ENCODE measurements around the gene PNLIPRP3.

Gene PNLIPRP3

DNA sequence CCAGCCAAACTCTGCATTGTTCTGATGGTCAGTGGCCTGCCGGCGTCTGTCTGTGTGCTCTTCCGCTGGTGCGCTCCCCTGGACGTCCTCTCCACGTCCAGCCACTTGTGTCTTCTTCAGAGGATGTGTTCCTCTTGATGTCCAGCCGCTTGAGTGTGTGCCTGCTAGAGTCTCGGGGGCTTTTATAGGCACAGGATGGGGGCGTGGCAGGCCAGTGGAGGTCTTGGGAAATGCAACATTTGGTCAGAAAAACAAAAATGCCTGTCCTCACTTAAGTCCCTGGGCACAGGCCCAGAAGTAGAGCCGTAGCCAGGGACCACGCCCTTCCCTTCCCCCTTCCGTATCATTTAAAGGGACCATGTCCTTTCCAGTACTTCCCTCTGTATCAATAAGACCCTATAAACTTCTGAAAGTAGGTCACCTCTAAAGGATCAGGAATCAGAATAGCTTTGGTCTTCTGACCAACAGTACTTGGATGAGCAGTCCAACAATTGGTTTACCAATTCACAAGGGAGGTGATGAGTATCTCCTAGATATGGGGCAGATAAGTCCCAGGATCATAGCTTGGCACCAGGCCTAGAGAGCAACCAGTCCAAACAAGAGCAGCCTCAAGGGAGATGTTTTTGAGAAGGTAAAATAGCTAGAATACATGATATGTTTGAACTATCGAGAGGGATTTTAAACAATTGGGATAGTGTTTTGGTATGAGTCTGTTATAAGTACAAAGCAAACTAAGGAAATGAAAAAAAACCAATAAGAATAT lies 32.2 kb upstream of the PNLIPRP3 start (continued):
- no peak for TF ChIP-seq PATZ1 (CRISPR knock-in tag; IDR thresholded peaks at IDR 0.05; ENCODE audit: borderline replicate concordance)
- no peak for TF ChIP-seq ARNTL (CRISPR knock-in tag; IDR thresholded peaks at IDR 0.05; ENCODE audit: borderline replicate concordance, low read depth)

GRCh38 chr10:116398224-116398623 lies 29.4 kb upstream of the PNLIPRP3 start:
- no peak for ATAC-seq
- no peak for TF ChIP-seq GLIS3 (CRISPR knock-in tag; IDR thresholded peaks at IDR 0.05)
- TF ChIP-seq, protein P1, sequence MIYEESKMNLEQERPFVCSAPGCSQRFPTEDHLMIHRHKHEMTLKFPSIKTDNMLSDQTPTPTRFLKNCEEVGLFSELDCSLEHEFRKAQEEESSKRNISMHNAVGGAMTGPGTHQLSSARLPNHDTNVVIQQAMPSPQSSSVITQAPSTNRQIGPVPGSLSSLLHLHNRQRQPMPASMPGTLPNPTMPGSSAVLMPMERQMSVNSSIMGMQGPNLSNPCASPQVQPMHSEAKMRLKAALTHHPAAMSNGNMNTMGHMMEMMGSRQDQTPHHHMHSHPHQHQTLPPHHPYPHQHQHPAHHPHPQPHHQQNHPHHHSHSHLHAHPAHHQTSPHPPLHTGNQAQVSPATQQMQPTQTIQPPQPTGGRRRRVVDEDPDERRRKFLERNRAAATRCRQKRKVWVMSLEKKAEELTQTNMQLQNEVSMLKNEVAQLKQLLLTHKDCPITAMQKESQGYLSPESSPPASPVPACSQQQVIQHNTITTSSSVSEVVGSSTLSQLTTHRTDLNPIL (CRISPR knock-in tag; IDR thresholded peaks at IDR 0.05; ENCODE audit: low read depth) = no peak
- TF ChIP-seq ZFP30 (CRISPR knock-in tag; IDR thresholded peaks at IDR 0.05) = no peak
- TF ChIP-seq RARB (CRISPR knock-in tag; IDR thresholded peaks at IDR 0.05) = no peak
- no peak for TF ChIP-seq BACH2 (CRISPR knock-in tag; IDR thresholded peaks at IDR 0.05; ENCODE audit: borderline replicate concordance)
- TF ChIP-seq TOX (CRISPR knock-in tag; IDR thresholded peaks at IDR 0.05; ENCODE audit: borderline replicate concordance) = no peak
- no peak for TF ChIP-seq ARNTL (CRISPR knock-in tag; IDR thresholded peaks at IDR 0.05; ENCODE audit: borderline replicate concordance, low read depth)
- TF ChIP-seq CSDC2 (CRISPR knock-in tag; IDR thresholded peaks at IDR 0.05) = no peak
- TF ChIP-seq, protein P2, sequence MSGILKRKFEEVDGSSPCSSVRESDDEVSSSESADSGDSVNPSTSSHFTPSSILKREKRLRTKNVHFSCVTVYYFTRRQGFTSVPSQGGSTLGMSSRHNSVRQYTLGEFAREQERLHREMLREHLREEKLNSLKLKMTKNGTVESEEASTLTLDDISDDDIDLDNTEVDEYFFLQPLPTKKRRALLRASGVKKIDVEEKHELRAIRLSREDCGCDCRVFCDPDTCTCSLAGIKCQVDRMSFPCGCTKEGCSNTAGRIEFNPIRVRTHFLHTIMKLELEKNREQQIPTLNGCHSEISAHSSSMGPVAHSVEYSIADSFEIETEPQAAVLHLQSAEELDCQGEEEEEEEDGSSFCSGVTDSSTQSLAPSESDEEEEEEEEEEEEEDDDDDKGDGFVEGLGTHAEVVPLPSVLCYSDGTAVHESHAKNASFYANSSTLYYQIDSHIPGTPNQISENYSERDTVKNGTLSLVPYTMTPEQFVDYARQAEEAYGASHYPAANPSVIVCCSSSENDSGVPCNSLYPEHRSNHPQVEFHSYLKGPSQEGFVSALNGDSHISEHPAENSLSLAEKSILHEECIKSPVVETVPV (CRISPR knock-in tag; IDR thresholded peaks at IDR 0.05) = no peak
- TF ChIP-seq ESRRG (CRISPR knock-in tag; IDR thresholded peaks at IDR 0.05) = no peak
- TF ChIP-seq PATZ1 (CRISPR knock-in tag; IDR thresholded peaks at IDR 0.05; ENCODE audit: borderline replicate concordance) = no peak
- TF ChIP-seq, protein P3, sequence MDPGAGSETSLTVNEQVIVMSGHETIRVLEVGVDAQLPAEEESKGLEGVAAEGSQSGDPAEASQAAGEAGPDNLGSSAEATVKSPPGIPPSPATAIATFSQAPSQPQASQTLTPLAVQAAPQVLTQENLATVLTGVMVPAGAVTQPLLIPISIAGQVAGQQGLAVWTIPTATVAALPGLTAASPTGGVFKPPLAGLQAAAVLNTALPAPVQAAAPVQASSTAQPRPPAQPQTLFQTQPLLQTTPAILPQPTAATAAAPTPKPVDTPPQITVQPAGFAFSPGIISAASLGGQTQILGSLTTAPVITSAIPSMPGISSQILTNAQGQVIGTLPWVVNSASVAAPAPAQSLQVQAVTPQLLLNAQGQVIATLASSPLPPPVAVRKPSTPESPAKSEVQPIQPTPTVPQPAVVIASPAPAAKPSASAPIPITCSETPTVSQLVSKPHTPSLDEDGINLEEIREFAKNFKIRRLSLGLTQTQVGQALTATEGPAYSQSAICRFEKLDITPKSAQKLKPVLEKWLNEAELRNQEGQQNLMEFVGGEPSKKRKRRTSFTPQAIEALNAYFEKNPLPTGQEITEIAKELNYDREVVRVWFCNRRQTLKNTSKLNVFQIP (CRISPR knock-in tag; IDR thresholded peaks at IDR 0.05; ENCODE audit: borderline replicate concordance, low read depth) = no peak

DNA sequence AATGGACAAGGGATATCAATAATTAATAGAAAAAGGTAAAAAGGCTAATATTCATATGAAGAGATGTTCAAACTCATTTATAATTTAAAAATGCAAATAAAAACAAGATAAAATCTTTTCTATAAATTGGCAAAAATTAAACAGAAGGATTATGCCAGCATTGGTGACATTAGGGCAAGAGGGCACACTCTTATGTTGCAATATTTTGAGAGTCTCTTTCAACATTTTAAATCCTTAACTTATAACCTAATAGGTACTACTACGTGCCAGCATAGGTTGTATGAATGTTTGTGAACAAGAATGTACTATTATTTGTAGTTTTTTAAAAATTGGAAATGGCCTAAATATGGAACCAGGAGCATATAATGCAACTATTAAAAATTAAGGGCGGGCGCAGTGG lies 24.8 kb upstream of the PNLIPRP3 start:
- TF ChIP-seq ZFP30 (CRISPR knock-in tag; IDR thresholded peaks at IDR 0.05) = no peak
- TF ChIP-seq PPARA (CRISPR knock-in tag; IDR thresholded peaks at IDR 0.05; ENCODE audit: borderline replicate concordance) = no peak
- TF ChIP-seq ZNF70 (CRISPR knock-in tag; IDR thresholded peaks at IDR 0.05) = no peak
- no peak for TF ChIP-seq CSDC2 (CRISPR knock-in tag; IDR thresholded peaks at IDR 0.05)
- TF ChIP-seq OSR1 (CRISPR knock-in tag; IDR thresholded peaks at IDR 0.05) = no peak
- TF ChIP-seq RARB (CRISPR knock-in tag; IDR thresholded peaks at IDR 0.05) = no peak
- TF ChIP-seq SNAI2 (CRISPR knock-in tag; IDR thresholded peaks at IDR 0.05) = no peak
- no peak for TF ChIP-seq ZC3H10 (CRISPR knock-in tag; IDR thresholded peaks at IDR 0.05)
- no peak for ATAC-seq

DNA sequence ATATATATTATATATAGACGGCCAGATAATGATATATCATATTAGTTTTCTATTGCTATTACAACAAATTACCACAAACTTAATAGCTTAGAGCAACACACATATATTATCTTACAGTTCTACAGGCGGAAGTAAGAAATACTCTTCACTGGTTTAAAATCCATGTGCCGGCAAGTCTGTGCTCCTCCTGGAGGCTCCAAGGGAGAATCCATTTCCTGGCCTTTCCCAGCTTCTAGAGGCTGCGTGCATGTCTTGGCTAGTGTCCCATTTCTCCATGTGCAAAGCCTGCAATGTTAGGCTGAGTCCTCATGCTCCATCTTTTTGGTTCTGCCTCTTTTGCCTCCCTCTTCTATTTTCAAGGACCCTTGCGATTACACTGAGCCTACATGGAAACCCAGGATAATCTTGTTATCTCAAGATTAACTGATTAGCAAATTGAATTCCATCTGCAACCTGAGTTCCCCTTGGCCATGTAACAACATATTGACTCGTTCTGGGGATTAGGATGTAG lies 23.9 kb upstream of the PNLIPRP3 start:
- no peak for ATAC-seq
- TF ChIP-seq GLIS3 (CRISPR knock-in tag; IDR thresholded peaks at IDR 0.05) = no peak
- TF ChIP-seq ZNF70 (CRISPR knock-in tag; IDR thresholded peaks at IDR 0.05) = no peak
- TF ChIP-seq TOX (CRISPR knock-in tag; IDR thresholded peaks at IDR 0.05; ENCODE audit: borderline replicate concordance) = no peak
- TF ChIP-seq OSR1 (CRISPR knock-in tag; IDR thresholded peaks at IDR 0.05) = no peak
- no peak for TF ChIP-seq RARB (CRISPR knock-in tag; IDR thresholded peaks at IDR 0.05)
- no peak for TF ChIP-seq TSHZ2 (CRISPR knock-in tag; IDR thresholded peaks at IDR 0.05)
- no peak for TF ChIP-seq CSDC2 (CRISPR knock-in tag; IDR thresholded peaks at IDR 0.05)
- TF ChIP-seq, protein P3 (CRISPR knock-in tag; IDR thresholded peaks at IDR 0.05; ENCODE audit: borderline replicate concordance, low read depth) = no peak
- TF ChIP-seq PPARA (CRISPR knock-in tag; IDR thresholded peaks at IDR 0.05; ENCODE audit: borderline replicate concordance) = no peak
- TF ChIP-seq, protein P1 (CRISPR knock-in tag; IDR thresholded peaks at IDR 0.05; ENCODE audit: low read depth) = no peak
- no peak for TF ChIP-seq ZNF8 (CRISPR knock-in tag; IDR thresholded peaks at IDR 0.05)
- no peak for TF ChIP-seq ESRRG (CRISPR knock-in tag; IDR thresholded peaks at IDR 0.05)

Data from SK-N-SH treated with all-trans-retinoic acid at 6 μM for 48 hours (cell line).